ENCODE measurements around the gene PSTPIP1. TPM values are rescaled to one million over a fixed set of nuclear protein-coding genes. Genes with fewer than 3 reads are reported as not detected.
A peak's percentile ranks its signal among the peaks of the same experiment; 100 is the strongest.

The PSTPIP1 gene
- total RNA-seq, 4 donors from 2014 or later: 2.9 to 8.9 (median 4.0) TPM

DNA sequence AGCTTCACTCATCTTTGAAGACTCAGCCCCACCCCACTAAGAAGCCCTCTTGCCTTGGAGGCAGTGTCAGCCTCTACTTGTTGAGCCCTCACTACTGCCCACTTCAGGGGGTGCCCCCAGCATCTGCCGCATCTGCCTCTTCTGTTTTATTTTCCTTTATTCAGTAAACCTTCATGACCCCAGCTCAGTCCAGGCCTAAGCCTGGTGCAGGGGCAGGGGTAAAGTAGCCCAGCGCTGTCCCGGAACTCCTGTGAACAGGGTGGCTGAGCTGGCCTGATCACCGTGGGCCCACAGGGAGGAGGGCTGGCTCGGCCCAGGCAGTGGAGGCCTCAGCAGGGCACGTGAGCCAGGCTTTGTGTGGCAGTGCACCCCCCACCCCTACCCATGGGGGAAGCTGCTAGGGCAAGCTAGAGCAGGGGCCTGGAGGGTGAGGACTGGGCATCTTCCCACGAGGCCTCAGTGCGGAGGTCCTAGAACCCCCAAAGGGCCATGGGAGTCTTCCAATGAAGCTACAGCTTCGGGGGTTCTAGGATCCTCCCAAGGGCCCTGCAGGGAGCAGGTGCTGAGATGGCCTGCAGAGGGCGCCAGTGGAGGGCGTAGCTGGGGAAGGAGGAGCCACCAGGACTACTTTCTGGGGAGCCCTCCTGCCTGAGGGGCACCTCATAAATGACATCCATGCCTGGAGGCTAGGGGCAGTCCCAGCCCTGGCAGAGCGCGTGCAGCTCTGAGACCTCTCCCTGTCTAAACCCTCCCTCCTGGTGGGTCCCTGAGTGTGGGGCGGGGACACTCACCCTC, 40.0 kb downstream of the PSTPIP1 start:
- no peak overlapping the region for H3K4me3 ChIP-seq (ENCODE audit: low read depth, poor library complexity, severe bottlenecking)
- 51 to 52% methylated on average over 6 to 13 of the region's 14 CpGs for WGBS, 2 donors
- TF ChIP-seq POLR2A (IDR thresholded peaks at IDR 0.05) (no peak), CTCF (IDR thresholded peaks at IDR 0.05) (no peak)
- intact Hi-C loops (cut with DNase I; ENCODE audit: low total_unique reads): no loop called here
- peak in 1 of 2 donors; percentile 86 for DNase-seq (ENCODE audit: low spot score in 2 of 2)

DNA sequence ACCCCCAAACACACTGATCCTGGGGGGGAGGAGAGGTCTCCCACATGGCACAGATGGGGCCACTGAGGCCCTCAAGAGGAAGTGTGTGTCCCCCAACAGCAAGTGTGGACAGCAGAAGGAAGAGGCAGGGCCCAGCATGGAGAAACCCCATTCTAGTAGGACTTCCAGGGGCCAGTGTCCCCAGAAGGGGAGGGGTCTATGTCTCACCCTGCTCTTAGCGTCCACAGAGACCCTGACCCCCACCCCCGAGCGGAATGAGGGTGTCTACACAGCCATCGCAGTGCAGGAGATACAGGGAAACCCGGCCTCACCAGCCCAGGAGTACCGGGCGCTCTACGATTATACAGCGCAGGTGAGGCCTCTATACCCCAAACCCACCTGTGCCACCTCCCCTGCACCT, 40.7 kb downstream of the PSTPIP1 start:
- TF ChIP-seq POLR2A (IDR thresholded peaks at IDR 0.05) (no peak), CTCF (IDR thresholded peaks at IDR 0.05) (no peak)
- intact Hi-C loops (cut with DNase I; ENCODE audit: low total_unique reads): no loop called here
- DNase-seq (ENCODE audit: low spot score in 2 of 2): peak in 1 of 2 donors; percentile 50
- H3K4me3 ChIP-seq (ENCODE audit: low read depth, poor library complexity, severe bottlenecking): no peak overlapping the region
- WGBS, 2 donors: 85 to 92% methylated on average over 9 of the region's 9 CpGs

DNA sequence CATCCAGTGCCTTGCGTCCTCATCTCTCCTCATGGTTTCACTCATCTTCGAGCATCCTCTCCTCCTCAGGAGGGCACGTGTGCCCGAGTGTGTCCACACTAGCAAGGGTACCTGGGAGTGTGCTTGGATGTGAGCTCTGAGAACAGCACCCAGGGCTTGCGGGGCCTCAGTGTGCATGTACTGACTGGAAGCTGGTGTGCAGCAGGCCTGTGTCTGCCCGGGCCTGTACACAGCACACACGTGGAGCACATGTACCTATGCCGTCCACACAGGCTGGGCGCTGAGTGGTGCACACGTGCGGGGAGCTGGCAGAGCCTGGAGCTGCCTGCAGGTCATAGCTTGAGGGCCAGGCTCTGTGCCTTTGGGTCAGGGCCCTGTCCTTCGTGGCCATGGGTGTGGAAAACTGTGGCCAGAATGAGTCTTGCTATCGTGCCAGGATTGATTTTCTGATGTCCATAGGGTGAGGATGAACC, 41.1 kb downstream of the PSTPIP1 start:
- intact Hi-C loops (cut with DNase I; ENCODE audit: low total_unique reads): no loop called here
- WGBS, 2 donors: 51 to 52% methylated on average over 13 of the region's 13 CpGs
- DNase-seq (ENCODE audit: low spot score in 2 of 2): peak; percentile 19 to 80
- no peak for TF ChIP-seq CTCF (IDR thresholded peaks at IDR 0.05)
- TF ChIP-seq POLR2A (IDR thresholded peaks at IDR 0.05): no peak
- H3K4me3 ChIP-seq (ENCODE audit: low read depth, poor library complexity, severe bottlenecking): no peak overlapping the region

GRCh38 chr15:77036537-77037387, 41.8 kb downstream of the PSTPIP1 start:
- WGBS, 2 donors: 89 to 91% methylated on average over 22 of the region's 22 CpGs
- H3K4me3 ChIP-seq (ENCODE audit: low read depth, poor library complexity, severe bottlenecking): no peak overlapping the region
- intact Hi-C loops (cut with DNase I; ENCODE audit: low total_unique reads): no loop called here
- no peak for TF ChIP-seq CTCF (IDR thresholded peaks at IDR 0.05)
- TF ChIP-seq POLR2A (IDR thresholded peaks at IDR 0.05): no peak
- DNase-seq (ENCODE audit: low spot score in 2 of 2): peak in 1 of 2 donors; percentile 82

GRCh38 chr15:77037388-77038209, 42.7 kb downstream of the PSTPIP1 start:
- intact Hi-C loops (cut with DNase I; ENCODE audit: low total_unique reads): no loop called here
- peak in 1 of 2 donors; percentile 66 for DNase-seq (ENCODE audit: low spot score in 2 of 2)
- H3K4me3 ChIP-seq (ENCODE audit: low read depth, poor library complexity, severe bottlenecking): no peak overlapping the region
- TF ChIP-seq CTCF (IDR thresholded peaks at IDR 0.05) (no peak), POLR2A (IDR thresholded peaks at IDR 0.05) (no peak)
- 87% methylated on average over 8 of the region's 12 CpGs for WGBS, 2 donors

Measured in lower leg skin (tissue), 4 donors.